Osteoblast (primary cell): ENCODE data around the gene RNF112. TPM values are rescaled to one million over a fixed set of nuclear protein-coding genes. Genes with fewer than 3 reads are reported as not detected.

Experiments
- DNase-seq: peaks from one replicate; pipeline ENCODE4 v3.0.0; 2011; ENCODE audit warnings: low spot score, mixed read lengths; ENCODE audit not compliant: insufficient read length; ENCODE audit errors: missing footprints
- H2AFZ ChIP-seq: 2 replicates; pipeline ENCODE4 v1.6.0; 2011; ENCODE audit warnings: mild to moderate bottlenecking, low read length
- H3K27ac ChIP-seq: 2 replicates; pipeline ENCODE4 v1.5.1; 2011; ENCODE audit warnings: mild to moderate bottlenecking, low read depth, low read length, moderate library complexity
- H3K27me3 ChIP-seq: 2 replicates; pipeline ENCODE4 v1.6.0; 2012; ENCODE audit warnings: mild to moderate bottlenecking, control low read depth, inconsistent platforms, low read length, moderate library complexity; ENCODE audit not compliant: insufficient read depth
- H3K36me3 ChIP-seq: 2 replicates; pipeline ENCODE4 v1.5.1; 2011; ENCODE audit warnings: mild to moderate bottlenecking, low read length, control low read depth, moderate library complexity; ENCODE audit not compliant: insufficient read depth
- H3K4me1 ChIP-seq: 2 replicates; pipeline ENCODE4 v1.5.1; 2011; ENCODE audit warnings: mild to moderate bottlenecking, low read length, control low read depth, moderate library complexity; ENCODE audit not compliant: insufficient read depth
- H3K4me2 ChIP-seq: 2 replicates; pipeline ENCODE4 v1.6.0; 2011; ENCODE audit warnings: mild to moderate bottlenecking, low read length; ENCODE audit not compliant: insufficient read depth
- H3K4me3 ChIP-seq: fragments of 200-600 bp; sonication (generic); 3 replicates; pipeline ENCODE4 v1.5.1; 2012; ENCODE audit warnings: mild to moderate bottlenecking, low read length, inconsistent platforms; ENCODE audit not compliant: insufficient read depth
- H3K79me2 ChIP-seq: 2 replicates; pipeline ENCODE4 v1.6.0; 2012; ENCODE audit warnings: mild to moderate bottlenecking, low read length, control low read depth, inconsistent platforms; ENCODE audit not compliant: insufficient read depth
- H3K9me3 ChIP-seq: 2 replicates; pipeline ENCODE4 v1.5.1; 2011; ENCODE audit warnings: low read depth, low read length, control low read depth
- H4K20me1 ChIP-seq: 2 replicates; pipeline ENCODE4 v1.6.0; 2012; ENCODE audit warnings: mild to moderate bottlenecking, low read length, control low read depth; ENCODE audit not compliant: insufficient read depth
- total RNA-seq: library from RNA; depleted of rRNA; stranded (reverse); fragments of >200 nt; gene quantifications from 2 replicates; pipeline ENCODE4 v1.2.3, GENCODE V29; 2012
- TF ChIP-seq, protein P1 (sequence below): IDR thresholded peaks from 2 replicates; pipeline ENCODE4 v1.5.1; 2011; ENCODE audit warnings: mild to moderate bottlenecking, low read depth, low read length, moderate library complexity; ENCODE audit errors: extremely low read depth

Gene RNF112, protein sequence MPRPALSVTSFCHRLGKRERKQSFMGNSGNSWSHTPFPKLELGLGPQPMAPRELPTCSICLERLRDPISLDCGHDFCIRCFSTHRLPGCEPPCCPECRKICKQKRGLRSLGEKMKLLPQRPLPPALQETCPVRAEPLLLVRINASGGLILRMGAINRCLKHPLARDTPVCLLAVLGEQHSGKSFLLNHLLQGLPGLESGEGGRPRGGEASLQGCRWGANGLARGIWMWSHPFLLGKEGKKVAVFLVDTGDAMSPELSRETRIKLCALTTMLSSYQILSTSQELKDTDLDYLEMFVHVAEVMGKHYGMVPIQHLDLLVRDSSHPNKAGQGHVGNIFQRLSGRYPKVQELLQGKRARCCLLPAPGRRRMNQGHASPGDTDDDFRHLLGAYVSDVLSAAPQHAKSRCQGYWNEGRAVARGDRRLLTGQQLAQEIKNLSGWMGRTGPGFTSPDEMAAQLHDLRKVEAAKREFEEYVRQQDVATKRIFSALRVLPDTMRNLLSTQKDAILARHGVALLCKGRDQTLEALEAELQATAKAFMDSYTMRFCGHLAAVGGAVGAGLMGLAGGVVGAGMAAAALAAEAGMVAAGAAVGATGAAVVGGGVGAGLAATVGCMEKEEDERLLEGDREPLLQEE
- 0.29 and 0.36 TPM in 2 replicates for total RNA-seq

DNA sequence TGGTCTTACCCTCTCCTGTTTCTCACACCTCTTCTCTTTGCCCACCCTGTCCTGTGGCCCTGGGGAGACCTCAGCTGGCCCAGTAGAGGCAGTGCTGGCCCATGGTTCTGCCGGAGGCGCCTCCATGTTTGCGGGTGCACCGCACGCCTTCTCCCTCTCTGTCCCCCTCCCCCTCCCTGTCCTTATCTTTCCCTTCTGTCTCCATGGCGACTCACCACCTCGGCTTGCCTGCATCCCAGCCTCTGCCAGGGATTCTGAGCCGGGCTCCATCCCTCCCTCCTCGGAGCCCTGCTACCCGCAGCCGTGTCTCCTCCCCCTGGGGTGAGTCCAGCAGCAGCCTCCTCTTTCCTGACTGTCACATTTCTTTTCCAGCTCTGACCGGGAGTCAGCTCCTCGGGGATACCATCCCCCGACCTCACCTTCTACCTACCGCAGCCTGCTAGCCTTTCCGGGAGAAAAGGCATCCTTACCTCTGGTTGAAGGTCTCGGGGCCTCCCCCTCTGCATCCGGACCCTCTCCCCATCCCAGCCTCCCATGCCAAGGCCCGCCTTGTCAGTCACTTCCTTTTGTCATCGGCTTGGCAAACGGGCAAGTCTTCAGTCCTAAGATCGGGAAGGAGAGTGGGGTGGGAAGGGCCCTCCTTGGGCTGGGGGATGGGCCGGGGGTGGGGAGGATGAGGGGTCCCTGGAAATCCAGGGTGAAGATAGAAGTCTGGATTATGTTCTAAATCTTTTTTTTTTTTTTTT lies at the start of gene RNF112:
RNF112 (plus strand) TSS at position 358 of the 746 bp plus-strand sequence; CDS start at position 535, 177 bp downstream.
- DNase-seq: peak; percentile 94
- H3K36me3 ChIP-seq: no peaks in the 10 kb centered on the region
- H3K4me2 ChIP-seq: peak within 1 kb of the TSS; percentile 72
- H3K27me3 ChIP-seq: no peaks in the 10 kb centered on the region
- peaks cover 16% of the 10 kb centered on the region for H3K4me1 ChIP-seq
- peak within 1 kb of the TSS; percentile 60 for H3K4me3 ChIP-seq
- no peaks in the 10 kb centered on the region for H4K20me1 ChIP-seq
- no peaks in the 10 kb centered on the region for H3K79me2 ChIP-seq
- H3K9me3 ChIP-seq: no peaks in the 10 kb centered on the region
- H3K27ac ChIP-seq: no peak within 1 kb of the TSS
- peak within 1 kb of the TSS; percentile 81 for H2AFZ ChIP-seq
- TF ChIP-seq, protein P1, sequence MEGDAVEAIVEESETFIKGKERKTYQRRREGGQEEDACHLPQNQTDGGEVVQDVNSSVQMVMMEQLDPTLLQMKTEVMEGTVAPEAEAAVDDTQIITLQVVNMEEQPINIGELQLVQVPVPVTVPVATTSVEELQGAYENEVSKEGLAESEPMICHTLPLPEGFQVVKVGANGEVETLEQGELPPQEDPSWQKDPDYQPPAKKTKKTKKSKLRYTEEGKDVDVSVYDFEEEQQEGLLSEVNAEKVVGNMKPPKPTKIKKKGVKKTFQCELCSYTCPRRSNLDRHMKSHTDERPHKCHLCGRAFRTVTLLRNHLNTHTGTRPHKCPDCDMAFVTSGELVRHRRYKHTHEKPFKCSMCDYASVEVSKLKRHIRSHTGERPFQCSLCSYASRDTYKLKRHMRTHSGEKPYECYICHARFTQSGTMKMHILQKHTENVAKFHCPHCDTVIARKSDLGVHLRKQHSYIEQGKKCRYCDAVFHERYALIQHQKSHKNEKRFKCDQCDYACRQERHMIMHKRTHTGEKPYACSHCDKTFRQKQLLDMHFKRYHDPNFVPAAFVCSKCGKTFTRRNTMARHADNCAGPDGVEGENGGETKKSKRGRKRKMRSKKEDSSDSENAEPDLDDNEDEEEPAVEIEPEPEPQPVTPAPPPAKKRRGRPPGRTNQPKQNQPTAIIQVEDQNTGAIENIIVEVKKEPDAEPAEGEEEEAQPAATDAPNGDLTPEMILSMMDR: no peak

DNA sequence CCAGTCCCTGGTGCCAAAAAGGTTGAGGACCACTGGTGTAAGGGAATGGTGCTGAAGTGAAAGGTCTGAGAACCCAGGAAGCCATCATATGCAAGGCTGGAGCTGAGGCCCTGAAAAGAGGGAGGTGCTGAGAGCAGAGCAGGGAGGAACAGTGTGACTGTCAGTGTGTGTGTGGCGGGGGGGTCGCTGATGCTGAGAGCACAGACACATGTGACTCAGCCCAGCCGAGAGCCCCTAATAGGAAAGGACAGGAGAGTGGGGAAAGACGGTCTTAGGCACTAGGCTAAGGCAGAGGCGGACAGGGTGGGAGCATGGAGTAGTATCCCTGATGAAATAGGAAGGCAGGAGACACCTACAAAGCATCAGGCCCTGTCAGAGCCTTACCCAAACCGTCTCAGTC lies 49.7 kb upstream of the RNF112 start:
- Histone ChIP-seq H3K79me2 (no peaks in the 10 kb centered on the region), H3K4me2 (peak overlapping the region; percentile 77), H3K4me3 (no peak overlapping the region), H2AFZ (no peak overlapping the region), H3K4me1 (peaks cover 14% of the 10 kb centered on the region), H3K27ac (peak overlapping the region; percentile 84), H4K20me1 (no peaks in the 10 kb centered on the region), H3K9me3 (no peaks in the 10 kb centered on the region), H3K27me3 (no peaks in the 10 kb centered on the region), H3K36me3 (peaks cover 5% of the 10 kb centered on the region)
- no peak for DNase-seq
- TF ChIP-seq, protein P1: no peak

DNA sequence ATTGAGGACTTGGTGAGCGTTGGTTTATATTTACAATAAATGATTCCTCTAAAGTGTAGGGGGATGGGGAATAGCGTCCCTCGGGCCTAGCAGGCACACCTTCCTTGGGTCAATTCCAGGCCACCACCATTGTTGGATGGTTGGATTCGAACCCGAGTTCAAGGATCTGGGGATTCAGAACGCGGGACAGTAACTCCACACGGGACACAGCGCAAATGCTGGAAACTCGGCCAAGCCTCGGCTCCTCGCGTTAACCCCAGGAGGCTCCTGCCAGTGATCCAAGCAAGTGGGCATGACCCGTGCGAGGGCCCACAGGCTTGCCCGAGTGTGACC lies 49.1 kb upstream of the RNF112 start:
- H3K27ac ChIP-seq: peak overlapping the region; percentile 84
- H4K20me1 ChIP-seq: no peaks in the 10 kb centered on the region

More for the DNA sequence above, 49.1 kb upstream of the RNF112 start:
- H3K79me2 ChIP-seq: no peaks in the 10 kb centered on the region
- H3K4me1 ChIP-seq: peaks cover 14% of the 10 kb centered on the region
- H3K4me2 ChIP-seq: peak overlapping the region; percentile 77
- H3K9me3 ChIP-seq: no peaks in the 10 kb centered on the region
- TF ChIP-seq, protein P1: no peak
- no peak for DNase-seq
- H3K36me3 ChIP-seq: peaks cover 5% of the 10 kb centered on the region
- H3K27me3 ChIP-seq: no peaks in the 10 kb centered on the region
- peak overlapping the region; percentile 98 for H2AFZ ChIP-seq
- H3K4me3 ChIP-seq: peak overlapping the region; percentile 88
